ENCODE results near the gene UGT1A5. TPM values are rescaled to one million over a fixed set of nuclear protein-coding genes. Genes with fewer than 3 reads are reported as not detected.

Gene UGT1A5
- total and polyA plus RNA-seq, 2 donors: 0.79 TPM; not detected in 1

DNA sequence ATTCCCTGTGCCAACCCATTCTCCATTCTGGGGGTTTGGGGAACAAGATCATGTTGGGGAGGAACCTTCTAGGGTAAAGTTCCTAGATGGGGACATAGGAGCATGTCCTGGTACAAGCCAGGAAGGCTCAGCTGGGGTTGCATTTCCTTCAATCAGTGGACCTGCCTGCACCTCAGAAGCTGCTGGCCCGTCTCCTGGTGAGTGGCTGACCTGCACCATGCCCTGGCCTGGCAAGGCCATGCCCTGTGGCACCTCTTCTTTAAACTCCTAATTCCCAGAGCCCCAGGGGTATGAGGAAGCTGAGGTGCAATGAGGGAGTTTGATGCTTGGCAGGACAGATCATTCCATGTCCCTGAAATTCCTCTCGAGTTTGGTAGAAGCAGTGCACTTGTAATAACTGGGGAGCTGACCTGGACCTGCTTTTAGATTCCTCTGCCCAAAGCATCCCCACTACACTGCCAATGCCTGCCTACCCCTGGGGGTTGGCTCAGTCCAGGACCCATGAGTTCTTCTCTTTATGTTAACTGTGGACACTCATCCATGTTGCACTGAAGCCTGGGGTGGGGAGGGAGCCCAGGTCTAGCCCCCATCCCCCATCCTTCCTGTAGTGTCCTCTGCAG lies 90.7 kb downstream of the UGT1A5 start:
- H3K4me1 ChIP-seq (ENCODE audit: insufficient read depth): no peaks in the 10 kb centered on the region
- WGBS: 65% methylated on average over 2 of the region's 2 CpGs
- no peak overlapping the region for H3K4me3 ChIP-seq (ENCODE audit: low read depth, low read length)
- DNase-seq (ENCODE audit: extremely low spot score): no peak
- no peaks in the 10 kb centered on the region for H3K36me3 ChIP-seq (ENCODE audit: insufficient read depth)
- no peak overlapping the region for H3K27ac ChIP-seq (ENCODE audit: low read depth)

GRCh38 chr2:233803994-233804393 lies 91.3 kb downstream of the UGT1A5 start:
- 73% methylated on average over 8 of the region's 8 CpGs for WGBS
- no peaks in the 10 kb centered on the region for H3K4me1 ChIP-seq (ENCODE audit: insufficient read depth)
- no peak for DNase-seq (ENCODE audit: extremely low spot score)

GRCh38 chr2:233807215-233807865 lies 94.6 kb downstream of the UGT1A5 start:
- Histone ChIP-seq H3K27ac (ENCODE audit: low read depth) (no peak overlapping the region), H3K4me1 (ENCODE audit: insufficient read depth) (no peaks in the 10 kb centered on the region), H3K36me3 (ENCODE audit: insufficient read depth) (no peaks in the 10 kb centered on the region), H3K4me3 (ENCODE audit: low read depth, low read length) (no peak overlapping the region)
- 71% methylated on average over 12 of the region's 12 CpGs for WGBS
- DNase-seq (ENCODE audit: extremely low spot score): no peak

More at GRCh38 chr2:233803994-233804393, 91.3 kb downstream of the UGT1A5 start:
- no peaks in the 10 kb centered on the region for H3K36me3 ChIP-seq (ENCODE audit: insufficient read depth)
- H3K27ac ChIP-seq (ENCODE audit: low read depth): no peak overlapping the region
- H3K4me3 ChIP-seq (ENCODE audit: low read depth, low read length): no peak overlapping the region

DNA sequence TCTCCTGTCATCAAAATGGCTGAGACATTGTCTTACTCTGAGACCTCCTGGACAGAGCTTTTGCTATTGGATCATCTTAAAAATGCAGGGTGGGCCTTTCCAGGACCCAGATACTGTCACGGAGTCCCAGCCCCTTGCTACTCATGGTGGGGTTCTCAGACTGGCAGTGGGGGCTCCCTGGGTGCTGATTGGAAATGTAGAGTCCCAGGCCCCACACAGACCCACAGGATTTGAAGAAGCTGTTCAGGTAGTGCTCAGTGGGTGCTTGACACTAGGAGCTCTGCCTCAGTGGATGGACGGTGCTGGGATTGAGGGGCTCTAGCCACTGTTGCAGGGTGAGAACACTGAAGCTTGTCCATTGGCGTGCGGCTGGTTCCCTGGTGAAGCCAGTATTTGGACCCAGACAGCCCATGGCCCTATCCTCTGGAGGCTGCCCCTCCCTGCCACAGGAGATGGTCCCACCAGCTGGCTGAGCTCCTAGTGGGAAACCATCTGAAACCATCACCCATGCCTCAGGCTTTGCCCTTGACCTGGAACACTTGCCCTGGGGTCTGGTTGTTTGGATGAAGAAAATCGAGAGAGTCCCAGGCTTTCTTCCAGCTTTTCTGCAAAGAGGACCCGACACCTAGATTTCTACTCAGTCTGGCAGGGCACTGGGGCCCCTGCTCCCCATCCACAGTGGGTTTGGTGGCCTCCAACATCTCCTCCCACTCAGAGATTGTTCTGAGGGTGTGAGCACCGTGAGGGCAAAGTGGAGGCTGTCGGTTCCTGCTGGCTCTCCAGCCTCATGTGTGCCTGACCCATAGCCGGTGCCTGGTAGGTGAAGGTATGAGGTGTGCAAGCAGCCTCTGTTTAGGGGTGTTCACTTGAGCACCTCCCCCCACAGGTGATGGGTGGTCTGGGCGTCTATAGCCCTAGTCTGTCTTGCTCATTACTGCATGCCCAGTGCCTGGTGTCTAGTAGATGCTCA lies 95.5 kb downstream of the UGT1A5 start:
- 80% methylated on average over 10 of the region's 10 CpGs for WGBS
- no peaks in the 10 kb centered on the region for H3K4me1 ChIP-seq (ENCODE audit: insufficient read depth)
- H3K27ac ChIP-seq (ENCODE audit: low read depth): no peak overlapping the region
- no peaks in the 10 kb centered on the region for H3K36me3 ChIP-seq (ENCODE audit: insufficient read depth)
- H3K4me3 ChIP-seq (ENCODE audit: low read depth, low read length): no peak overlapping the region
- no peak for DNase-seq (ENCODE audit: extremely low spot score)

GRCh38 chr2:233810385-233810784 lies 97.7 kb downstream of the UGT1A5 start:
- WGBS: 89% methylated on average over 6 of the region's 6 CpGs
- no peak for DNase-seq (ENCODE audit: extremely low spot score)
- Histone ChIP-seq H3K4me1 (ENCODE audit: insufficient read depth) (no peaks in the 10 kb centered on the region), H3K36me3 (ENCODE audit: insufficient read depth) (no peaks in the 10 kb centered on the region), H3K4me3 (ENCODE audit: low read depth, low read length) (no peak overlapping the region), H3K27ac (ENCODE audit: low read depth) (no peak overlapping the region)

- WGBS: 67% methylated on average over 4 of the region's 4 CpGs
- no peak overlapping the region for H3K27ac ChIP-seq (ENCODE audit: low read depth)
- DNase-seq (ENCODE audit: extremely low spot score): no peak
These were observed 98.4 kb downstream of the UGT1A5 start for GRCh38 chr2:233811087-233811486.

GRCh38 chr2:233811732-233812131 lies 99.0 kb downstream of the UGT1A5 start:
- DNase-seq (ENCODE audit: extremely low spot score): no peak
- H3K4me1 ChIP-seq (ENCODE audit: insufficient read depth): no peaks in the 10 kb centered on the region
- H3K27ac ChIP-seq (ENCODE audit: low read depth): no peak overlapping the region
- no peaks in the 10 kb centered on the region for H3K36me3 ChIP-seq (ENCODE audit: insufficient read depth)
- 86% methylated on average over 8 of the region's 8 CpGs for WGBS
- no peak overlapping the region for H3K4me3 ChIP-seq (ENCODE audit: low read depth, low read length)

More at GRCh38 chr2:233811087-233811486, 98.4 kb downstream of the UGT1A5 start:
- no peaks in the 10 kb centered on the region for H3K36me3 ChIP-seq (ENCODE audit: insufficient read depth)
- no peak overlapping the region for H3K4me3 ChIP-seq (ENCODE audit: low read depth, low read length)
- H3K4me1 ChIP-seq (ENCODE audit: insufficient read depth): no peaks in the 10 kb centered on the region

DNA sequence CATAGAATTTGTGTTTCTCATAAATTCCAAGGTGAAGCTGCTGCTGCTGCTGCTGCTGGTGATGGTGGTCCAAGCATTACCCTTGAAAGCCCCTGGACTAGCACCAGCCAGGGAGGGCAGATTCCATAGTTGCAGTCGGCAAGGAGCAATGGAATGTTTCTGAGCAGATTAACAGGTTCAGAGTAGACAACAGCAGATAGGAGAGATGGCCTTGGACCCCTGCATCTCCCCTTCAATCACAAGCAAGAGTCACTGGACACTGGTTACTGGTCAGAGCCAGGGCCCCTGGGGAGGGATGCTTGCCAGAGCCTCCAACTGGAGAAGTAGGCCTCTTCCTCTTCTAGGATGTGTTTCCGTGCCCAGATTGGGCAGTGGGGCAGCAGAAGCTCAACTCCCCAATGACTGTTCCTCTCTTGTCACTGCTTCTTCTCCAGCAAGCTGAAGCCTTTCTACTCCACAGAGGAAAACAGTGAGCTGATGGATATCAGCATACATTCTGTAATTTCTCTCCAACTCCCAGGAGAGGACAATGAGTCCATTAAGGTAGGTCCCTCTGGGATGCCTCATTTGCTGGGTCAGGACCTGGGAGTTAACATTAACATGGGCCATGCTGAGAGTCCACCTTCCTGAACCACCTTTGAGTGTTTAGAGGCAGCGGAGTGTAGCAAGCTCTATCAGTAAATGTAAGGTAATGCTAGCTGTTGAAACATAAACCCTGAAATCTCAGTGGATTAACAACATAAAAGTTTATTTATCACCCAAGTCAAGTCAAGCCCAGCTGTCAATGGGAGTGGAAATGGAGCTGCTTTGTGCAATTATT lies 100.7 kb downstream of the UGT1A5 start:
- 67% methylated on average over 3 of the region's 3 CpGs for WGBS
- Histone ChIP-seq H3K4me1 (ENCODE audit: insufficient read depth) (no peaks in the 10 kb centered on the region), H3K4me3 (ENCODE audit: low read depth, low read length) (no peak overlapping the region), H3K27ac (ENCODE audit: low read depth) (no peak overlapping the region), H3K36me3 (ENCODE audit: insufficient read depth) (no peaks in the 10 kb centered on the region)
- DNase-seq (ENCODE audit: extremely low spot score): no peak

DNA sequence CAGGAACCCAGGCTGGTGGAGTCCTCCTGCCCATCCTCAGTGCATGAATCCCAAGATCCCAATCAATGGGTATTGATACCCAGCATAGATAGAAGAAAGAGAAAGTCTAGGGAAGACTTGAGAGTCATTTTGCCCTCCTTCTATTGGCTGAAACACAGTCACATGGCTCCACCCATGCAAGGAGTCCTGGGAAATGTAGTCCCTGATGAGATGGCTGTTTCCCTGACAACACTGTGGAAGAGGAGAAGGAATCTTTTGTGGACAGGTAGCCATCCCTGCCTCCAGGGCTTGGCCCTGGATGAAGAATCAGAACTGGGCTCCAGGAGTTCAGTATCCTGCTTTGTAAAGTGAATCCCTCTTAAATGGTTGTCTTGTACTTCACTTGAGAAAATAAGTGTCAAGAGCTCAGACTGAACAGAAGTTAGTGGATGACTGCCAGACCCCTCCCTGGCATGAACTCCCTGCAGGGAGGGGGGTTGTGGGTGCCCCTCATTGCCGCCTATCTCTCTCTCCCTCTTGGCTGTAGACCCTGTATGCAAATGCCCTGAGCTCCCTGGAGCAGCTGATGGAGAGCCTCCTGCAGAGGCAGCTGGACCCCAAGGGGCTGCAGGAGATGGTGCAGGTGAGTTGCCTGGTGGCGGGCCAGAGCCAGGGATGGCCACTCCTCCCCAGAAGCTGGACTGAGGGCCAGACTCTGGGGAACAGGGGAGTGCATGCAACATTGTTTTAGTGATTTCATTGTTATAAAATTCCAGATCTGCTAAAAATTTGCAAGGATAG lies 101.5 kb downstream of the UGT1A5 start:
- DNase-seq (ENCODE audit: extremely low spot score): no peak
- Histone ChIP-seq H3K4me3 (ENCODE audit: low read depth, low read length) (no peak overlapping the region), H3K27ac (ENCODE audit: low read depth) (no peak overlapping the region), H3K36me3 (ENCODE audit: insufficient read depth) (no peaks in the 10 kb centered on the region), H3K4me1 (ENCODE audit: insufficient read depth) (no peaks in the 10 kb centered on the region)
- 64% methylated on average over 2 of the region's 2 CpGs for WGBS

DNA sequence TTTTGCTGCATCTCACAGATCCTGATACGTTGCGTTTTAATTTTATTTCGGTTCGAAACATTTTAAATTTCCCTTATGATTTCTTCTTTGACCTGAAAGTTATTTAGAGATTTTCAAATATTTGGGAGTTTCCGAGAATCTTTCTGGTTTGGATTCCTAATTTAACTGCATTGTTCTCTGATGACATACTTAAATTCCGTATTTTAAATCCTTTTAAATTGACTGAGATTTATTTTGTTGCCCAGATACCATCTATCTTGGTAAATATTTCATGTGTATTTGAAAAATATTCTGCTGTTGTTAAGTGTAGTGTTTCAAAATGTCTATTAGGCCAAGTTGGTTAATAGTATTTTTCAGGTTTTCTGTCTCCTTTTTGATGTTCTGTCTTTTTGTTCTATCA lies 103.2 kb downstream of the UGT1A5 start:
- H3K4me1 ChIP-seq (ENCODE audit: insufficient read depth): no peaks in the 10 kb centered on the region
- DNase-seq (ENCODE audit: extremely low spot score): no peak
- no peak overlapping the region for H3K27ac ChIP-seq (ENCODE audit: low read depth)
- no peaks in the 10 kb centered on the region for H3K36me3 ChIP-seq (ENCODE audit: insufficient read depth)
- no peak overlapping the region for H3K4me3 ChIP-seq (ENCODE audit: low read depth, low read length)
- 78% methylated on average over 6 of the region's 6 CpGs for WGBS

DNA sequence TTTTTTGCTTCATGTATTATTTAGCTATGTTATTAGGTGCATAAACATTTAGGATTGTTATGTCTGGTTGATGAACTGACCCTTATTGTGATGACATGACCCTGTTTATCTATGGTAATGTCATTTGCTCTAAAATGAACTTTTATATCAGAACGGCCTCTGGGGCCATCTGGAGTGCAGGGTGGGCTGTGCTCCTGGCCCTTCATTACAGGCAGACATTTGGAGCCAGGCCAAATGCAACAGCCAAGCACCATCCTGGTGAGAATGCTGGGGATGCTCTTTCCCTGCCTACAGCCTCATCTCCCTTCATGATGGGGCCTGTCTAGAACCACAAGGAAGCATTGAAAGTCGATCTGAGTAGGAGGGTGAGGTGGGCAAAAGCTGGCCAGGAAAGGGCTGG lies 103.6 kb downstream of the UGT1A5 start:
- WGBS: 48% methylated on average over 2 of the region's 2 CpGs
- no peak overlapping the region for H3K27ac ChIP-seq (ENCODE audit: low read depth)
- no peaks in the 10 kb centered on the region for H3K36me3 ChIP-seq (ENCODE audit: insufficient read depth)
- no peak overlapping the region for H3K4me3 ChIP-seq (ENCODE audit: low read depth, low read length)
- DNase-seq (ENCODE audit: extremely low spot score): no peak
- H3K4me1 ChIP-seq (ENCODE audit: insufficient read depth): no peaks in the 10 kb centered on the region

- DNase-seq (ENCODE audit: extremely low spot score): no peak
- Histone ChIP-seq H3K4me1 (ENCODE audit: insufficient read depth) (no peaks in the 10 kb centered on the region), H3K4me3 (ENCODE audit: low read depth, low read length) (no peak overlapping the region), H3K27ac (ENCODE audit: low read depth) (no peak overlapping the region), H3K36me3 (ENCODE audit: insufficient read depth) (no peaks in the 10 kb centered on the region)
- WGBS: 76% methylated on average over 4 of the region's 4 CpGs
These were observed 104.1 kb downstream of the UGT1A5 start for GRCh38 chr2:233816771-233817170.

All from urinary bladder (tissue), 4 donors.